ENCODE data around the gene SMG6.
"Not testable (repeated sequence)": the region's sequence is repeated elsewhere in the genome, so short reads cannot be mapped to it uniquely, and the experiment has no call there.

SMG6 gene

DNA sequence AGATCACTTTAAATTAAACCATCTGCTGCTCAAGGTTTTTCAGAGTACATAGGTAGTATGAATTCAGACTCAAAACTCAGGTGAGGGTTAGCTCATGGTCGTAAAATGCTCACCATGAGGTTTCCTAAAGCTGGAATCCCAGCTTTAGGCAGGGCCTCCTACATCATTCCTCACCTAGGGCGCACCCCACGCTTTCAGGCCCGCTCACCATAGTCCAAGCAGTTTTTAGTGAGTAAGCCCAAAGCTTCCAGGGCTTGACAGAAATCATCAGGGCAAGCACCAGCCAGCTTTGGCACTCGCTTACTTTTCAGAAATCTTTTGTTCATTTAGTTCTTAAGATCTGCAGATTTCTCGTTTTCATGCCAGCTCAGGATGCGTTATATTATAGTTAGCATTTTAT, 158.9 kb downstream of the SMG6 start:
- DNase-seq (ENCODE audit: low spot score) = no peak

DNA sequence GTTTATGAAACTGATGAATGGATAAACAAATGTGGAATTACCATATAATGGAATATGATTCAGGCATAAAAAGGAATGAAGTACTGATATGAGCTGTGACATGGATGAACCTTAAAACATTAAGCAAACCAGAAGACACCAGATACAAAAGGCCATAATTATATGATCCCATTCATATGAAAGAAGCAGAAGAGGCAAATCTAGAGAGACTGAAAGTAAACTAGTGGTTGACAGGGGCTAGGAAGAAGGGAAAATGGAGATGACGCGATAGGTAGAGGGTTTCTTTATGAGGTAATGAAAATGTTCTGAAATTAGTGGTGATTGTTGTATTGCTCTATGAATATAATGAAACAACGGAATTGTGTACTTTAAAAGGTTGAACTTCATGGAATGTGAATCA, 160.3 kb downstream of the SMG6 start:
- no peak for DNase-seq (ENCODE audit: low spot score)

DNA sequence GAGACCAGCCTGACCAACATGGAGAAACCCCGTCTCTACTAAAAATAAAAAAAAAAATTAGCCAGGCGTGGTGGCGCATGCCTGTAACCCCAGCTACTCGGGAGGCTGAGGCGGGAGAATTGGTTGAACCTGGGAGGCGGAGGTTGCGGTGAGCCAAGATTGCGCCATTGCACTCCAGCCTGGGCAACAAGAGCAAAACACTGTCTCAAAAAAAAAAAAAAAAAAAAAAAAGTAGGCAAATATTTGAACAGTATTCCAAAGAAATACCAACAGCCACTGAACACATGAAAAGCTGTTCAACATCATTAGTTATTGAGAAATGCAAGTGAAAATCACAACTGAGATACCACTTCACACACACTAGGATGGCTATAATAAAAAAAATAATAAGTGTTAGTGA, 160.9 kb downstream of the SMG6 start:
- DNase-seq (ENCODE audit: low spot score) = not testable (repeated sequence)

DNA sequence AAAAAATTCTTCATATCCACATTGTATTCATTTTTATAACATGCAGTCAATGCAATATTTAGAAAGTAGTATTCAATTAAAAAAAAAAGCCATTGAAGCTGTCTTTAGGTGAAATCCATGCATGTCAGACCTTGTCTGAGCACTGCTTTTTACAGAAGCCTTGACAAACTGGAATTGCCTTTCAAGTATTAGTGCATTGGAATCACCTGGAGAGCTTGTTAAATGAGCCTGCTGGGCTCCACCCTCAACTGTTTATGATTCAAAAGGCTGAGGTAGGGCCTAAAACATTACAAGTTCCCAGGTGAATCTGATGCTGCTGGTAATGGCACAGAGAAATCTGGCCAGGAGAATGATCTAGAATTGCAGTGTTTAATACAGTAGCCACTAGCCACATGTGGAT, 162.9 kb downstream of the SMG6 start:
- DNase-seq (ENCODE audit: low spot score) = no peak

DNA sequence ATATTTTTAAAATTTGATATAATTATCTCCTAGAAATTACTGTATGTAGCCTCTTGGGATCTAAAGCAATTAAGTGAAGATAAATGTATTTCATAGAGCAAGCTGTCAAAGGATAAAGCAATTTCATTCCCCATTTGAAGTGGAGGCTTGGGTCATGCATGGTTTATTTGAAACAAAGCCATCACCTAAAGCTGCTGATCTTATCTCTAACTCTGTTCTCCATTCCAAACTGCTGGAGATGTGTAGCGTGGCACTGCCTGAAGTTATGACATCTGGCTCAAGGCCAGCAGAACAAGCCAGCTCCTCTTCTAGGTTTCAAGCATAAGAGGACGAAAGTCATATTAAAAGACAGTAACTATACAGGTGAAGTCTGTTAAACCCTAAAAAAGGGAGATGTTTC, 164.8 kb downstream of the SMG6 start:
- no peak for DNase-seq (ENCODE audit: low spot score)

DNA sequence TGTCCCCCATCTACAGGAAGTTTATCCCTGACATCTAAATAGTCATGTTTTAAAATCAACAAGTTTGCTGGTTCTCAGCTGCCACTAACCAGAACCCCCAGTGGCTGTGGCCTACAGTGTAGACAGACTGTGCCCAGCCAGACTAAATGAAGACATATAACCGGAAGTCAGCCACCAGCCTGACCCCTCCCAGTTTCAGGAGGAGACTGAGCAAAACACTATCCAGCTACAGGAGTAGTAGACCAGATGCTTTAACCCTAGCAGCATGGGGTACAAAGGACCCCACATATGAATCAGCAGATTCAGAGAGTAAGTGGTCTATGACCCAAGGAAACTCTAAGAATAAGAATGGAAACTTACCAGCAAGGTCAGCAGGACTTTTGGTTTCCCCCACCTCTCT, 165.3 kb downstream of the SMG6 start:
- no peak for DNase-seq (ENCODE audit: low spot score)

DNA sequence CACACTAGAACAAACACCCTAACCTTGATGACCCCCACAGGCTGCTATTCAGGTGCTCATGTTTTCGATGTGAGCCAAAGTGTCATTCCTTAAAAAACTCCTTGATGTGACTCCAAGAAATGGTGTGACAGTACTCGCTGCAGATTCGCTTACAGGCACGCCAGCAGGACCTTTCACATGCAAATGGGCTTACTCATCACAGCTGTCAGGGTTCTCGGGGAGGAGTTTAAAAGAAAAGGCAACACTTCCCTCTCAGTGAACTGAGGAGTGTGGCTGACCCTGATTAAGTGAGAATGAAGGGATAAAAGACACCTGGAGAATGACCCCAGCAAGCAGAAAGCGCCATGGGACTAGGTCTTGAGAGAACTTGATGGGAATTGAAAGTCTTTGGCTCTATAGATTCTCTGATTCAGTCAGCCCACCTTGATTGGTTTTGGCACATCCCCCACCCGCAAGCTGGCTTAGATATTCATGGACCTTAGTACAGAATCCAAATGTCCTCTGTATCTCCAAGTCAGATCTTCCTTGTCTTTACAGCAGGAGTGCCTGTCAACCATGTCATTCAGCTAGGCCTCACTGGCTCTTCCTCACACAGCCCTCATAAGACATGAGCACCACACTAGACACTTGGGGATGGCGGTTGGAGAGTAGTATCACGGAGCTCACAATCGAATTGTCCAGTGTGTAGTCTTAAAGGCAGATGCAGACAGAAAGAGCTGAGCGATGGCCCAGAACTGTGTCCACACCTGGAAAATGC, 166.1 kb downstream of the SMG6 start:
- DNase-seq (ENCODE audit: low spot score) = peak; percentile 72

DNA sequence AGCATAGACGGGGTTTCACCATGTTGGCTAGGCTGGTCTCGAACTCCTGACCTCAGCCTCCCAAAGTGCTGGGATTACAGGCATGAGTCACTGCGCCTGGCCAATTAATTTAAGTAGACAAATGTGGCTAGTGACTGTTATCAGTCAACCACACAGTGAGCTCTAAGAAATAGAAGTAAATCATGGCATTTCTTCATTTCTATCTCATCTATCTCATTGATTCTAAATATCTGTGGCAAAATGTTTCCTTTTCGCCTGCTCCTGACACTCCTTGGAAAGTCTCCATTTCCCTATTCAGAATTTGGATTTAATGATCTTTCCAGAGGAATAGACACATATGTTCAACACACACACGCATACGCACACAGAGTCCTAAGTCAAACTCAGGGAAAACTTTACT, 167.3 kb downstream of the SMG6 start:
- DNase-seq (ENCODE audit: low spot score) = no peak

DNA sequence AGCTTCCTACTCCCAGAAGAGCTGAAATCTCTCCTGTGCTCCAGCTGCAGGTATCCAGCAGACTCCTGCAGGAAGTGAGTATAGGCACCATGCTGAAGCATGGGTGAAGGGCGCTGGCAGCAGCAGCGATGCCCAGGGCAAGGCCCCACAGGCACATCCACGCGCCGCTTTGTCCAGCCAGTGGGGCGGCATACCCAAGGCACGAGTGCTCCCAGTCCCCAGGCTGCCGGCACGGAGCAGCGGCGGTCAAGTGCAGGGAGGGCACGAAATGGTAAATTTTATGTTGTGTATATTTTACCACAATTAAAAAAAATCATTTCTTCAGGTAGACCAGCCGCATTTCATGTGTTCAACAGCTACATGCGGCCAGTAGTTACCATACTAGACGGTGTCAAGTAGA, 175.6 kb downstream of the SMG6 start:
- DNase-seq (ENCODE audit: low spot score) = no peak

DNA sequence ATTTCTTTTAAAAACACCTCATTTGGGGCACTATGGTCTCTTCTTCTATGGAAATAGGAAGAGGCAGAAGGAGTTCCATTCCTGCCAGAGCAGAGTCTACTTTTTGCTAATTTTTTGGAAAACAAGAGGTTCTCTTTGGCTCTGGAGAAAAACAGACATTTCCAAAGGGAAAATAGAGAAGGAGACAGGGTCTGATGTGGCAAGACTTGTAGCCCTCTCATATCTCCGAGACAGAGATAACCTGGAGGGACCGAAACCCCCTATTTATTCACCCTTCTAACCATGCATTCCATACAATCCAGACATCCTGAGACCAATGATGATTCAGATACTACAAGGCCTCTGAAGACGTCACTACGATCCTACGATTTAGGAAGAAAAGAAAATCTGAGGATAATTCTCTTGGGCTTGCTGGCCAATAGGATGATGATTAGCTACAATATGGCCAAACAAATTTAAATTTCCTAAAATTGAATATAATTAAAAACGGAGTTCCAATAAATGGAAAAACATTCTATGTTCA, 178.5 kb downstream of the SMG6 start:
- DNase-seq (ENCODE audit: low spot score) = no peak

DNA sequence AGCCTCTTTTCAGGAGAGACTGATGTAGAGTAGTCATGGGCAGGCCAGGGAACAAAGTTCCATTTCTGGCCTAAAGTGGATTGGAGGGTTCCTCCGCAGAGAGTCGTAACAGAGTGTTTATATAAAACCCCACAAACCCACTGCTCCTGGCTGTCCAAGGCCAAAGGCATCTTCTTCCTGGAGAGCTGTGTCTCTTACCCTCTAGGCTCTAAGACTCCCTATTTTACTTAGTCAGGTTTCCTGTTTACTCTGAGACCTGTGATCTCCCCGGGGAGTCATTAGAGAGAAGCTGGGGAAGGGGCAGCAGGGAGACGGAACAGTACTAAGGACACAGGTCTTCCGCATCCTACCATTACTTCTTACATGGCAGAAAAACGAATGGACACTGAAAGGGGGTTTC, 179.2 kb downstream of the SMG6 start:
- DNase-seq (ENCODE audit: low spot score) = no peak

DNA sequence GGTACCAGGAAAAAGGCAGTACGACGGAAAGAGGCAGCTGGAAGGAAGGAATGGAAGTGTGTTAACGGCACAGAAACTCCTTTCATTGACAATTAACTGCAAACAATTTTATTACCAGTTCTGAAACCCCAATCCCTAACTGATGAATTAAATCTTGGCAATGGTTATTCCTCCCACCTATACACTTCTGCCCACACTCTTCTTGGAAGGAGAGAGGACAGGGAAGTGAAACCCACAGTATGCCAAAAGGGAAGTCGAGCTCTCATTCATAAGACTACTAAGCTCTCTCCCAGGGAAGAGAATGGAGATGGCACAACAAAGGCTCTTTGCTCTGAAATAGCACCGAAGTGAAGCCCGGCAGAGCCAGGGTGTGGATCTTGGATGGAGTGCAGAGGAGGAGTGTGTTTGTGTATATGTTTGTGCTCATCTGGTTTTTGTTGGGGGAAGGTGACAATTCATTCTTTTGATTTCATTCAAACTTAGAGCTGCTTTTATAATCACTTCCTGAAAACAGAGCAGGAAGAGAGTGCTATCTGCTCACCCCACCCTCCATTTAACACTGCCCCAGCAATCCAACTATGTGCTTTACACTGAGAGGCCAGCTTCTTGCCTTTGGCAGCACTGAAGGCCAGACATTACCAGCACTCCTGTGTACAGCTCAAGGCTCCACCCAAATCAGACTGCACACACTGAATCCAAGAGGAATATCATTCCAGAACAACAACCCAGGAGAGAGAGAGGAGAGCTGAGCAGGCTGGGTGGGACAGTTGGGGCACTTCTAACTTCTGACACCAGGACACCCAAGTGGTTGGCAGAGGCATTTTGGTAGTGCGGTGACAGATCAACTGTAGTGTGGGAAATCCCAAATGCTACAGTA, 180.0 kb downstream of the SMG6 start:
- DNase-seq (ENCODE audit: low spot score) = no peak

DNA sequence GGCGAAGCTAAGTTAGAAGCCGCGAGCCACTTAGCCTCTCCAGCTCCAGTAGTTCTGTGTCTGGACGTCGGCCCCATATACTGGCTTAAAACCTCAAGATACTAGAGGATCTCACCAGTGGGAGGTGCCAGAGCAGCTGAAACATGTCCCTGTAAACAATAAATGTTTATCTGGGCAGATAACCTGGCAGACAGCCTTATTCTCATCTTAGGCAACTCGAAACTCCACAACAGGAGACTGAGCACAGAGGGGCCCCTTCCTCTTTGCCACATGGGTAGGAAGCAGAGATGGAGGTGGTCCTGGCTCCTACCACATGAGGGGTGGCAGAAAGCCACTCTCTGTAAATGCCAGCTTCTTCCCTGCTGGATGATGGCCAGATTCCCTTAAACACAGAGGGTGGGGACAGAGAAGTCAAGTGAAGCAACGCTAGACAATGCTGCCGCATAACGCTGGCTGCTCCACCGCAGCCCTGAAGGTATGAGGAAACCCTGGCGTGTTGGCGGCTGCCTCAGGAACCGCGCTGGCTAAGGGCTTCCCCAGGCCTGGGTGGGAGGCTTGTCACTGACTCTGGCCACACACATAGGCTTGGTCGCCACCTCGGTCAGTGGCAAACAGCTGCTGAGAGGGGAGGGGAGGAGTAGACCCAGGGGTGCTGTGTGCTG, 180.8 kb downstream of the SMG6 start:
- peak; percentile 54 for DNase-seq (ENCODE audit: low spot score)

DNA sequence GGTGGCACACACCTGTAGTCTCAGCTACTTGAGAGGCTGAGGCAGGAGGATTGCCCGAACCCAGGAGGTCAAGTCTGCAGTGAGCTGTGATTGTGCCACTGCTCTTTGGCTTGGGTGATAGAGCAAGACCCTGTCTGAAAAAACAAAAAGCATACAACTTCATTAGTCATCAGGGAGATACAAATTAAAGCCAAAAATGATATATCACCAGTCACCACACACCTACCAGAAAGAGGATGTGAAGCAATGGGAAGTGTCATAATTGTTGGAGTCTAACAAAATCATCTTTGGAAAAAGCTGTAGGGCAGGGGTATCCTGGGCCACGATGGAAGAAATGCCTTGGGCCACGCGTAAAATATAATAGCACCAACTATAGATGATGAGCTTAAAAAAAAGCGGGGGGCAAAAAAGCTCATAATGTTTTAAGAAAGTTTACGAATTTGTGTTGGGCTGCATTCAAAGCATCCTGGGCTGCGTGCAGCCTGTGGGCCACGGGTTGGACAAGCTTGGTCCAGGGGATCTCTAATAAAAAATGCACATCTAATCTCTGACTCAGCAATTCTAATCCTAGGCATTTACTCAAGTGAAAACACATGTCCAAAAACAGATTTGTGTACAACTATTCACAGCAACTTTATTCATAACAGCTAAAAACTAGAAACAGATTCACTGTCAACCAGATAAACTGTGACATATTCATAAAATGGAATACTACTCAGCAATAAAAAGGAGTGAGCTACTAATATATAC, 182.8 kb downstream of the SMG6 start:
- no peak for DNase-seq (ENCODE audit: low spot score)

DNA sequence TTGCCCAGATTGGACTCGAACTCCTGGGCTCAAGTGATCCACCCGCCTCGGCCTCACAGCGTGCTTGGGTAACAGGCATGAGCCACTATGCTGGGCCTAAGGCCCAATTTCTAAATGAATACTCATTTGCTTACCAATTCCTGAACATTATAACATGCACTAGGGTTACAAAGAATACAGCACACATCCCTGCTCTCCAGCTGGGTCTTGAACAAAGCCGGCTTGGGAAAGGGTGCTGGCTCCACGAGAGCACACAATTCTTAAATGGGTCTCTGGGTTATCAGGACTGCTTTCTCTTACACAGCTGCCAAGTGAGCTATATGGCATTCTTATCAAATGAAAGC, 190.3 kb downstream of the SMG6 start:
- DNase-seq (ENCODE audit: low spot score) = no peak

DNA sequence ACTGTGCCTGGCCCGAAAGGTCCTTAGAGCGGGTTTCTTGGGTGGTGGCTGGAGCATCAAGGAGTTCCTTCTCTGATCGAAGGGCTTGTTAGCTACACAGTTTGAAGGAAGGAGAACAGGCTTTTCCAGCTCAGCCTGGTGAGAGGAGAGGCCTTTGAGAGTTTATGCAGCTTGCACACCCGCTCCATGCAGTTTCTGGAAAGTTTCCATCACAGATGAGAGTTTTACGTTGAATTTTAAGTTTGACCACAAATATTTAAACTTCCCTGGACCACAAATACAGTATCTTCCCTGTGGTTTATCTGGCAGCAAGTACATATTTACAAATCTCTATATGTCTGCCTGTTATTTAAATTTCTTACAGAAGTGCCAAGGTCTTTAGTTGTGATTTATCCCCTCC, 191.9 kb downstream of the SMG6 start:
- DNase-seq (ENCODE audit: low spot score) = no peak

DNA sequence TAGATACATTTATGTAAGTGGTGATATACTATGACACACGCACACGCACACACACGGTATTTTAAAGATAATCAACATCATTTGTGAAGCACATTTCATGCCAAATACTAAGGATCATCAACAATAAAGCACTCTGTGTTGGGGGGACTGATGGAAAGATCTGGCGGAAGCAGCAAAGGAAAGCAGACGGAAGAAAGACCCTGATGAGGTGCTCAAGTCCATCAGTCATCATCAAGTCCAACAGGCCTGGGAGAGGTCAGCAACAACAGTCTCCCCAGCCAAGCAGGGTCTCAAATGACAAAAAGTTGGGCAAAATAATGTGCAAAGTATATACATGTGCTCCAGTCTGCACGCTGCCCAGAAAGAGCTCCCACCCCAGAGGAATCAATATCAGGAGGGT, 193.1 kb downstream of the SMG6 start:
- DNase-seq (ENCODE audit: low spot score) = no peak

DNA sequence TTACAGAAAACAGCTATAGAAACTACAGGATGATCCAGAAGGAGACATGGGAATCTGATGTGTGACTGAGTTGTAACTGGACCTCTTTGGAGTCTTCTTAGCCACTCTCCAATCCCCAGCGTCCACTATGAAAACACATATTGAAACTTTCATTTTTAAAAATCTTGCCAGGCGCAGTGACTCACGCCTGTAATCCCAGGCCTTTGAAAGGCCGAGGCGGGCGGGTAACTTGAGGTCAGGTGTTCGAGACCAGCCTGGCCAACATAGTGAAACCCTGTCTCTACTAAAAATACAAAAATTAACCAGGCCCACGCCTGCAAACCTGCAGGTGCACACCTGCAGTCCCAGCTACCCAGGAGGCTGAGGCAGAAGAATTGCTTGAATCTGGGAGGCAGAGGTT, 195.4 kb downstream of the SMG6 start:
- DNase-seq (ENCODE audit: low spot score) = no peak

DNA sequence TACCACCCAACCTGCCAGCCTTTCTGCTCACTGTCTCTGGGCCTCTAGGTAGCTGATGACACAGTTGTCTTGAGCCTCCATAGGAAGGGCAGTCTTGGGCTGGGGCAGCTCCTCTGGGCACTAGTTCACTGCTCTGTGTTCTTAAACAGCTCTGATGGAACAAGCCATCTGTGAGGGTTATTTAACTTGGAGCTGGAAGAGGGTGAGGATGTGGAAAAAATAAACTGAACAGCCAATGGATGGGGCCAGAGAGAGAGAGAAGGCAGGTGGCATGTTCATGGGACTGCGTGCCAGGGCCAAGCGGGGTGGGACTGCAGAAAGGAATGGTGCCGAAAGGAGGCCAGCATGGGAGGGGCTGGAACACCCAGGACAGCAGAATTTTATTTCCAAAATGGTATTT, 196.1 kb downstream of the SMG6 start:
- no peak for DNase-seq (ENCODE audit: low spot score)

DNA sequence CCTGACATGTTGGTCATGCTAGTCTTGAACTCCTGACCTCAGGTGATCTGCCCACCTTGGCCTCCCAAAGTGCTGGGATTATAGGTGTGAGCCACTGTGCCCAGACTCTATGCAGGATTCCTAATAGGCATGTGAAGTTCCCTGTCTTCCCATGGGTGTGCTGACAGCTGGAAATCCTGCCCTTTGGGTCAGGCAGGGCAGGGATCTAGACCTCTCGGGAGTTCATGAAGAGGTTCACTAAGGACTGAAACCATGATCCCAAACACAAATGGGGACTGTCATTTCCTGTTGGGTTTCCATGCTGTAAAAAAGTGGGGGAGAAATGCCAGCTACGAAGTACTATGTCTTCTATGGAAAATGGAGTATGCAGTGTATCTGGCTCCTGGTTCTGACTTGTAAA, 196.5 kb downstream of the SMG6 start:
- DNase-seq (ENCODE audit: low spot score) = no peak

DNA sequence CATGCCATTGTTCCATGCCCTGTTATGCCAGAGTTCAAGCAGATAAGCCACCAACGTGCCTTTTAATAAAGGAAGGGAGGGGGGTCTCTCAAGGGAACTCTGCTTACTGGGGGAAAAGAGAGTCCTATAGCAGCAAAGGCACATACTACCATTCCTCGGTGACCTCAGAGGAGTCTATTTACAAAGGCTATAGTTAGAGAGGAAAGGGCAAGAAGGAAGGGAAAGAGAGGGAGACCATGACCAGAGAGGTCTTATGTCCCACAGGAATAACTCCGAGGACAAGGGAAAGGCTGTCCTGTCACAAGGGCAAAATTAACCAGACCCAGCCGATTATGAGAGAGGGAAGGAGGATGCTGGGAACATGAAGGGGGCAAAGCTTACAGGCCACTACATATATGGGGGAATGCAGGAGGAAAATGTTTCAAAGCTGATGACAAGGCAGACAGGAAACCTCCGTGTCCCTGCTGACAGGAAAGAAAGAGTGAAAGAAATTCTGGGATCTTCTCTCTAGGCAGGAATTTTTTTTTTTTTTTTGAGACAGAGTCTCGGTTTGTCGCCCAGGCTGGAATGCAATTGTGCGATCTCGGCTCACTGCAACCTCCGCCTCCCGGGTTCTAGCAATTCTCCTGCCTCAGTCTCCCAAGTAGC, 197.2 kb downstream of the SMG6 start:
- DNase-seq (ENCODE audit: low spot score) = no peak

DNA sequence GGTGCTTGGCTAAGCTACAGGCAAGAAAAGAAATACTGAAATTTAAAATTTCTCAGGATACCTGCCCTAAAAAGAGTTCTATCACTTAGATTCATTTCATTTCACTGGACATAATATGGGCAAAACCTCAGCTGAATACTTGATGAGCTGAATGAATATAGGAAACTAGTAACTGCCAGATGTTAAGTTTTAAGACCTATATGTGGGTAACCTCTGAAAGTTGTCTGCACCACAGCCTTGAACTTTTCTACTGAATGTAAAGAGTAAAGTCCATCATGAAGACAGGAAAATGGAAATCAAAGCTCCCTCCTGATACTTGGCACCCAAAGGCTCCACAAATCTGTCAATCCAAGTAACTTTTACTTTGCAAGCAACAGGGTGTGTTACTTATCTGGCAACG, 197.9 kb downstream of the SMG6 start:
- no peak for DNase-seq (ENCODE audit: low spot score)

Measured in ecto neural progenitor cell (in vitro differentiated cells).